ENCODE data around the gene NUDT8.

- TF ChIP-seq EZH2 (IDR thresholded peaks at IDR 0.05) (no peak), POLR2AphosphoS5 (IDR thresholded peaks at IDR 0.05; ENCODE audit: borderline replicate concordance, low read depth, low read length) (no peak)
These were observed 2.8 kb downstream of the NUDT8 start for GRCh38 chr11:67626970-67627369.
